BJ (cell line): ENCODE measurements around the gene MINDY4B. TPM values are rescaled to one million over a fixed set of nuclear protein-coding genes. Genes with fewer than 3 reads are reported as not detected.

ENCODE experiments used
- CTCF ChIA-PET: fragments of 350-600 bp; formaldehyde crosslinking; extraction: SDS; loops from one replicate; lab custom pipeline; 2021; ENCODE audit warnings: antibody characterized with exemption, inconsistent platforms; lab: Yijun Ruan, JAX
- POLR2A ChIA-PET: fragments of 300-600 bp; sonication (Branson Sonifier 250); formaldehyde crosslinking; extraction: SDS; loops from one replicate; lab custom pipeline; 2021; ENCODE audit warnings: antibody characterized with exemption; lab: Charles Lee
- DNase-seq: peaks from one replicate; pipeline ENCODE4 v3.0.0-alpha.2; 2011; ENCODE audit warnings: low read depth
- H3K27me3 ChIP-seq: 2 replicates; pipeline ENCODE4 v1.6.0; 2011; ENCODE audit warnings: low read length; ENCODE audit not compliant: control insufficient read depth, insufficient read depth
- H3K36me3 ChIP-seq: 2 replicates; pipeline ENCODE4 v1.5.1; 2011; ENCODE audit warnings: low read length; ENCODE audit not compliant: control insufficient read depth, insufficient read depth
- H3K4me3 ChIP-seq: 2 replicates; pipeline ENCODE4 v1.5.1; 2011; ENCODE audit warnings: low read depth, mild to moderate bottlenecking, control low read depth, low read length
- polyA plus RNA-seq: library from polyadenylated mRNA; depleted of rRNA; stranded (reverse); fragments of >200 nt; gene quantifications from 2 replicates; pipeline ENCODE4 v1.2.3, GENCODE V29; 2011
- TF ChIP-seq, protein P1 (sequence below): IDR thresholded peaks from 2 replicates; pipeline ENCODE4 v1.5.1; 2011; ENCODE audit warnings: low read depth, mild to moderate bottlenecking, control low read depth, inconsistent platforms, low read length, moderate library complexity; ENCODE audit not compliant: insufficient read depth

The MINDY4B gene
- polyA plus RNA-seq, 1 experiment = not detected

DNA sequence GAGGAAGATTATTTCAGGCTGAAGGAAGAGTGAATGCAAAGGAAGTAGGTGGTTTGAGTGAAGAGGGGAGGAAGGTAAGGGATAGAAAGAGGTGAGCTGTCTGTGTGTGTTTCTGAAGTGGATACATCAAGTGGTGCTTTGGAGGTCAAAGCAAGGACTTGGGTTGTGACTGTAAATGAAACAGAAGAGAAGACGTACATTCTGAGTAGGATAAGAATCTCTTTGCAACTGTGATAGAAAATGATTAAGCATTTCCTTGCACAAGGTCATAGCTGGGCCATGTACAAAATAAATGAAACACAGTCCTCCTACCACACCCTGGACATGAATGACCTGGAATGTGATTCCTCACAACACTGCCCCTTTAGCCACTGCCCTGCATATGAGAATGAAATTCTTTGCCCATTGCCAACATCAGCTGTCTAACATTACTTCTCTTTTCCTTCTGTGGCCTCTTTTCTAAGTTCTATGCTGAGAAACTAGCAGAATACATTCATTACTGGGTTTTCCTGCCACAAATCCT is 28.3 kb upstream of the MINDY4B start:
- Histone ChIP-seq H3K4me3 (no peak overlapping the region), H3K27me3 (peaks cover 4% of the 10 kb centered on the region; the same call in 1 of the 2 replicates), H3K36me3 (no peaks in the 10 kb centered on the region)
- CTCF ChIA-PET = interaction anchor here (1.2 to 1.5 kb wide), 2 partner anchors 8 to 212 kb away, joined by 3 read pairs; no protein-coding TSS in a partner anchor
- TF ChIP-seq, protein P1, sequence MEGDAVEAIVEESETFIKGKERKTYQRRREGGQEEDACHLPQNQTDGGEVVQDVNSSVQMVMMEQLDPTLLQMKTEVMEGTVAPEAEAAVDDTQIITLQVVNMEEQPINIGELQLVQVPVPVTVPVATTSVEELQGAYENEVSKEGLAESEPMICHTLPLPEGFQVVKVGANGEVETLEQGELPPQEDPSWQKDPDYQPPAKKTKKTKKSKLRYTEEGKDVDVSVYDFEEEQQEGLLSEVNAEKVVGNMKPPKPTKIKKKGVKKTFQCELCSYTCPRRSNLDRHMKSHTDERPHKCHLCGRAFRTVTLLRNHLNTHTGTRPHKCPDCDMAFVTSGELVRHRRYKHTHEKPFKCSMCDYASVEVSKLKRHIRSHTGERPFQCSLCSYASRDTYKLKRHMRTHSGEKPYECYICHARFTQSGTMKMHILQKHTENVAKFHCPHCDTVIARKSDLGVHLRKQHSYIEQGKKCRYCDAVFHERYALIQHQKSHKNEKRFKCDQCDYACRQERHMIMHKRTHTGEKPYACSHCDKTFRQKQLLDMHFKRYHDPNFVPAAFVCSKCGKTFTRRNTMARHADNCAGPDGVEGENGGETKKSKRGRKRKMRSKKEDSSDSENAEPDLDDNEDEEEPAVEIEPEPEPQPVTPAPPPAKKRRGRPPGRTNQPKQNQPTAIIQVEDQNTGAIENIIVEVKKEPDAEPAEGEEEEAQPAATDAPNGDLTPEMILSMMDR = no peak
- POLR2A ChIA-PET = no interaction called here
- no peak for DNase-seq

DNA sequence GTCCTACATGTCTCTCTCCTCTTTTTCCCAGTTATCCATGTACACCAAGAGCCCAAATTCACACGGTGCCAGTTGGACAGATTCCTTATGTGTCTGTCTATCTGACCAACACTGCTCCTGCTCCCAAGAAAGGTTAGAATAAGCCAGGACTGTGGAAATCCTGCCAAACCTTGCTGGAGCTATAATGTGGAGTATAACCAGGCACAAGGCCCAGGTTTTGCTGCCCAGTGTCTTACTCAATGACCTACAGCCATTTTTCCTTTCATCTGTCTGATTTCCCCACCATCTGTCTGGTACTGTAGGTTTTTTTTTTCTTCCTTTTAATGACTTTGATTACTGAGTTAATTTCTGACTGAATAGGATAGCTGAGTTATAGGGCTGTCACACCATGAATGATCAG is 26.5 kb upstream of the MINDY4B start:
- TF ChIP-seq, protein P1 = no peak
- POLR2A ChIA-PET = no interaction called here
- CTCF ChIA-PET = no interaction called here
- Histone ChIP-seq H3K4me3 (no peak overlapping the region), H3K27me3 (0 out of 2 replicates have a peak, but pooled peaks cover 3% of the 10 kb centered on the region), H3K36me3 (no peaks in the 10 kb centered on the region)
- no peak for DNase-seq

DNA sequence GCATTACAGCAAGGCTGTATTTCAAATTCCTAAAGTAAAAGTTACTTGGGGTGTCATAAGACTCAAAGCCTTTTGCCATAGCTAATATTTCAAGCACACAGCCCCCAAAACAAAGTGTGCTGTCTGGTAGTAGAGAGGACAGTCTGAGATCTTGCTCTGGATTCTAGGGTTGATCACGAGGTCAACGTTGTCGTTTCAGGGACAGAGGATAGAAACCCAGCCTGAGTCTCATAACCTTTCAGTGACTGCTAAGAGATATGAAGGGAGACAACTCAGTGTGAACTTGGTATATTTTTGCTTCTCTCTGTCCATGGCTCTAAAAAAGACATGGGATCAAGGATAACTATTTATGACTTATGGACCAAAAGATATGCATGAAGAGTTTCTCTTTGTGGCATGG is 25.6 kb upstream of the MINDY4B start:
- 0 out of 2 replicates have a peak, but pooled peaks cover 3% of the 10 kb centered on the region for H3K27me3 ChIP-seq
- no peak overlapping the region for H3K4me3 ChIP-seq
- no peak for DNase-seq
- ChIA-PET POLR2A (no interaction called here), CTCF (no interaction called here)
- TF ChIP-seq, protein P1 = no peak
- H3K36me3 ChIP-seq = no peaks in the 10 kb centered on the region

DNA sequence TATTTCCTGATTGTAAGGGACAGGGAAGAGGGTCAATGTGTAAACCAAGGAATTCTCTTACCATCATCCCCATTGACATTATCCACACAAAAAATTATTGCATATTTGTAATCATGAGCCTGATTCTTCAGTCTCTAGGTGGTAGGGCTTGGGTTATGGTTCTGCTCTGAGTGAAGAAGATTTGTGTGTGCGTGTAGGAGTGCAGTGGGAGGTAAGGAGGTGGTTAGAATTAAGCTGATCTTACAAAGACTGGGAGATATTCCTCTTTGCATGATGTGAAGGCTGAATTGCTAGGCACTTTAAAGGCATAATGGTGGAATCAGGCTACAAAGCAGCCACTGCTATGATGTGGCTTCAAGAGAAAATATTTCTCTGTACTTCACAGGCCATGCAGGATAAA is 23.0 kb upstream of the MINDY4B start:
- no peaks in the 10 kb centered on the region for H3K36me3 ChIP-seq
- ChIA-PET CTCF (no interaction called here), POLR2A (no interaction called here)
- H3K4me3 ChIP-seq = no peak overlapping the region
- no peak for DNase-seq
- H3K27me3 ChIP-seq = 0 out of 2 replicates have a peak, but pooled peaks cover 3% of the 10 kb centered on the region
- TF ChIP-seq, protein P1 = no peak

DNA sequence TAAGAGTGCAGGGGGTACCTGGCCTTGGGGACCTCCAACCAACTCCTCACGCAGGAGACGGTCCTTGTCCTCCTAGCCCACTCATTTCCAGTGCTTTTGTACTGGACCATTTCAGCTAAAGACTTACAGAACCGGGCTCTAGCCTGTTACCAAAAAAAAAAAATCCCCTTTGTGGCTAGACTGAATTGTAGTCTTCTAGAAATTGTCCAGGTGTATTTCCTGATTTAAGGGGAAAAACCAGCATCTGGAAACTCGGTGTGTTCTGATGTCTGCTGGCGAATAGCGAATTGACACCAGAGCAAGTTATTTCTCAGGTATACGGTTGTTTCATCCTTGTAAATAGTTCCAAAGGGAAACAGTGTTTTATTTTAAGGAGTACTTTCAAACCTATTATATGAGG is 21.1 kb upstream of the MINDY4B start:
- TF ChIP-seq, protein P1 = no peak
- no peak for DNase-seq
- H3K4me3 ChIP-seq = no peak overlapping the region
- no peaks in the 10 kb centered on the region for H3K36me3 ChIP-seq
- POLR2A ChIA-PET = no interaction called here
- CTCF ChIA-PET = interaction anchor here (0.6 to 1.7 kb wide), 4 partner anchors 7 to 78 kb away, joined by 3 to 8 read pairs (median 4); no protein-coding TSS in a partner anchor
- 0 out of 2 replicates have a peak, but pooled peaks cover 3% of the 10 kb centered on the region for H3K27me3 ChIP-seq
